COLO829 (cell line): ENCODE measurements around the gene IL1RAPL2.

Source experiments
- DNase-seq: peaks from one replicate; pipeline ENCODE4 v3.0.0; 2012; ENCODE audit warnings: low spot score

Gene IL1RAPL2

GRCh38 chrX:105273326-105273725 is 707.3 kb downstream of the IL1RAPL2 start:
- no peak for DNase-seq

GRCh38 chrX:105274091-105274490 is 708.1 kb downstream of the IL1RAPL2 start:
- no peak for DNase-seq

GRCh38 chrX:105277132-105277531 is 711.1 kb downstream of the IL1RAPL2 start:
- DNase-seq: no peak

GRCh38 chrX:105282077-105282476 is 716.1 kb downstream of the IL1RAPL2 start:
- no peak for DNase-seq

- DNase-seq: no peak
Measured at GRCh38 chrX:105297041-105297440, 731.0 kb downstream of the IL1RAPL2 start.

GRCh38 chrX:105299286-105299685 is 733.3 kb downstream of the IL1RAPL2 start:
- DNase-seq: no peak

- DNase-seq: no peak
Measured at GRCh38 chrX:105302246-105302645, 736.2 kb downstream of the IL1RAPL2 start.

GRCh38 chrX:105307762-105308161 is 741.8 kb downstream of the IL1RAPL2 start:
- no peak for DNase-seq

- DNase-seq: no peak
Measured at GRCh38 chrX:105313596-105313995, 747.6 kb downstream of the IL1RAPL2 start.

GRCh38 chrX:105314458-105314857 is 748.5 kb downstream of the IL1RAPL2 start:
- DNase-seq: no peak

GRCh38 chrX:105315248-105315647 is 749.2 kb downstream of the IL1RAPL2 start:
- no peak for DNase-seq

GRCh38 chrX:105317117-105317516 is 751.1 kb downstream of the IL1RAPL2 start:
- DNase-seq: no peak

- DNase-seq: peak; percentile 0
Measured at GRCh38 chrX:105323928-105324327, 757.9 kb downstream of the IL1RAPL2 start.

- no peak for DNase-seq
Measured at GRCh38 chrX:105328773-105329172, 762.8 kb downstream of the IL1RAPL2 start.

- DNase-seq: no peak
Measured at GRCh38 chrX:105331244-105331643, 765.2 kb downstream of the IL1RAPL2 start.

- DNase-seq: no peak
Measured at GRCh38 chrX:105347373-105347772, 781.4 kb downstream of the IL1RAPL2 start.

GRCh38 chrX:105349476-105349875 is 783.5 kb downstream of the IL1RAPL2 start:
- DNase-seq: no peak

GRCh38 chrX:105375816-105376215 is 809.8 kb downstream of the IL1RAPL2 start:
- DNase-seq: no peak

- no peak for DNase-seq
Measured at GRCh38 chrX:105424729-105425128, 858.7 kb downstream of the IL1RAPL2 start.

- DNase-seq: no peak
Measured at GRCh38 chrX:105451401-105451800, 885.4 kb downstream of the IL1RAPL2 start.

- no peak for DNase-seq
Measured at GRCh38 chrX:105458846-105459245, 892.8 kb downstream of the IL1RAPL2 start.

- no peak for DNase-seq
Measured at GRCh38 chrX:105460376-105460775, 894.4 kb downstream of the IL1RAPL2 start.

- DNase-seq: no peak
Measured at GRCh38 chrX:105461016-105461415, 895.0 kb downstream of the IL1RAPL2 start.

GRCh38 chrX:105462186-105462585 is 896.2 kb downstream of the IL1RAPL2 start:
- no peak for DNase-seq

GRCh38 chrX:105463473-105463872 is 897.5 kb downstream of the IL1RAPL2 start:
- DNase-seq: no peak
